Measurements from ENCODE around the gene FAM193A. TPM values are rescaled to one million over a fixed set of nuclear protein-coding genes. Genes with fewer than 3 reads are reported as not detected.
"Not testable (repeated sequence)": the region's sequence is repeated elsewhere in the genome, so short reads cannot be mapped to it uniquely, and the experiment has no call there.

Gene FAM193A
- total and polyA plus RNA-seq, 12 donors: 12.9 to 30.8 (median 23.1) TPM

- Histone ChIP-seq H3K9me3 (replicated peaks in 1 of 3) (no peaks in the 10 kb centered on the region), H3K27me3 (no peaks in the 10 kb centered on the region), H3K36me3 (replicated peaks in 1 of 2) (peaks cover 0 to 41% of the 10 kb centered on the region in 2 donors), H3K27ac (no peak overlapping the region), H3K4me1 (replicated peaks in 1 of 2) (peaks cover 0 to 2% of the 10 kb centered on the region in 2 donors), H3K4me3 (no peak overlapping the region)
- no peak for DNase-seq
- WGBS, 4 donors: 61 to 75% (median 73%) methylated on average over 2 of the region's 2 CpGs
- TF ChIP-seq POLR2A (IDR thresholded peaks at IDR 0.05): no peak
- no peak for TF ChIP-seq CTCF (IDR thresholded peaks at IDR 0.05)
- intact Hi-C loops (cut with DNase I): no loop called here
These were observed 136.3 kb downstream of the FAM193A start for GRCh38 chr4:2672700-2673099.

GRCh38 chr4:2673157-2673556, 136.7 kb downstream of the FAM193A start:
- DNase-seq: no peak
- peaks cover 0 to 41% of the 10 kb centered on the region in 2 donors for H3K36me3 ChIP-seq (replicated peaks in 1 of 2)
- H3K4me3 ChIP-seq: no peak overlapping the region
- peak in 1 of 6 experiments; percentile 13 for TF ChIP-seq CTCF (IDR thresholded peaks at IDR 0.05)
- no peak for TF ChIP-seq POLR2A (IDR thresholded peaks at IDR 0.05)
- intact Hi-C loops (cut with DNase I): no loop called here
- H3K27me3 ChIP-seq: no peaks in the 10 kb centered on the region
- no peak overlapping the region for H3K27ac ChIP-seq
- no peaks in the 10 kb centered on the region for H3K4me1 ChIP-seq (replicated peaks in 1 of 2)
- 81 to 95% (median 86%) methylated on average over 1 of the region's 1 CpG for WGBS, 4 donors
- H3K9me3 ChIP-seq (replicated peaks in 1 of 3): no peaks in the 10 kb centered on the region

- H3K27me3 ChIP-seq; H3K4me1 ChIP-seq (replicated peaks in 1 of 2); H3K4me3 ChIP-seq; H3K27ac ChIP-seq; H3K9me3 ChIP-seq (replicated peaks in 1 of 3); intact Hi-C loops (cut with DNase I); DNase-seq: not testable (repeated sequence)
- peaks cover 0 to 11% of the 10 kb centered on the region in 2 donors for H3K36me3 ChIP-seq (replicated peaks in 1 of 2)
- 96 to 99% (median 97%) methylated on average over 6 of the region's 6 CpGs for WGBS, 4 donors
These were observed 143.3 kb downstream of the FAM193A start for GRCh38 chr4:2679762-2680161.

GRCh38 chr4:2684486-2684885, 148.0 kb downstream of the FAM193A start:
- Histone ChIP-seq H3K27me3 (no peaks in the 10 kb centered on the region), H3K4me3 (no peak overlapping the region), H3K4me1 (replicated peaks in 1 of 2) (no peaks in the 10 kb centered on the region), H3K9me3 (replicated peaks in 1 of 3) (no peaks in the 10 kb centered on the region), H3K36me3 (replicated peaks in 1 of 2) (peaks cover 0 to 42% of the 10 kb centered on the region in 2 donors), H3K27ac (no peak overlapping the region)
- TF ChIP-seq CTCF (IDR thresholded peaks at IDR 0.05): no peak
- no peak for TF ChIP-seq POLR2A (IDR thresholded peaks at IDR 0.05)
- peak in 1 of 7 donors; percentile 11 for DNase-seq
- intact Hi-C loops (cut with DNase I): no loop called here
- 93 to 97% (median 95%) methylated on average over 7 to 9 of the region's 9 CpGs for WGBS, 4 donors

- Histone ChIP-seq H3K36me3 (replicated peaks in 1 of 2) (peaks cover 0 to 52% of the 10 kb centered on the region in 2 donors), H3K27ac (no peak overlapping the region), H3K4me3 (no peak overlapping the region), H3K27me3 (no peaks in the 10 kb centered on the region), H3K9me3 (replicated peaks in 1 of 3) (no peaks in the 10 kb centered on the region), H3K4me1 (replicated peaks in 1 of 2) (no peaks in the 10 kb centered on the region)
- WGBS, 4 donors: 90 to 97% (median 94%) methylated on average over 8 of the region's 8 CpGs
- DNase-seq: no peak
- intact Hi-C loops (cut with DNase I): no loop called here
- TF ChIP-seq POLR2A (IDR thresholded peaks at IDR 0.05) (no peak), CTCF (IDR thresholded peaks at IDR 0.05) (no peak)
These were observed 149.1 kb downstream of the FAM193A start for GRCh38 chr4:2685541-2685940.

Measured in adrenal gland (tissue), 12 donors.